ENCODE measurements around the gene NRAS.
"Not testable (repeated sequence)": the region's sequence is repeated elsewhere in the genome, so short reads cannot be mapped to it uniquely, and the experiment has no call there.

NRAS gene

GRCh38 chr1:114716304-114717170, at the start of gene NRAS:
TSS of gene NRAS (minus strand) at chr1:114716771. CDS start at chr1:114716160, 611 bp downstream.
- peak; percentile 93 to 94 for DNase-seq (ENCODE audit: low read depth in 2 of 2)

GRCh38 chr1:114764689-114765088, 48.1 kb upstream of the NRAS start:
- no peak for DNase-seq (ENCODE audit: low read depth in 2 of 2)

DNA sequence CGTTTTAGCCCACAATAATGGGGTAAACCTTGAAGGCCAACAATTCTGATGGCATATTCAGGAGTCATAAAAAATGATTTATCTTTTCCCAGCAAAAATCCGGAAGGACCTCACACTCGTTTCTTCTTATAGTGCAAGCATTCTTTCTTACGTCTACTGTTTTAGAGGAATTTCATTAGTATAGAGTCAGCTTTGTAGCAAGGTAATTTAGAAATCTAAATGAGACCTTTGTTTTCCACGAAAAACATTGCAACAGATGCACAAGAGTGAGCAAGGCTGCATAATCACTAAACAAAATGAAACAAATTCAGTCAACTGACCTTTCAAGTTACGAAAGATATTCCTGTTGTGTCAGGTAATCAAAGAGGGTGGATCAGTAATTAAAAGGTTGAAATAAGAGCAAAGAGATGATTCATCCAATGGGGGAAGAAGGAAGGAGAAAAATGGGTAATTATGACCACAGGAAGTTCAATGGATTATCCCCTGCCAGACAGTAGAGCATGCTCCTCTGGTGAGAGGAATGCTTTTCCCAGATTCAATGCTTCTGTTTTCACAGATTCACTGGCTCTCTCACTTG, 41.8 kb upstream of the NRAS start:
- no peak for DNase-seq (ENCODE audit: low read depth in 2 of 2)

DNA sequence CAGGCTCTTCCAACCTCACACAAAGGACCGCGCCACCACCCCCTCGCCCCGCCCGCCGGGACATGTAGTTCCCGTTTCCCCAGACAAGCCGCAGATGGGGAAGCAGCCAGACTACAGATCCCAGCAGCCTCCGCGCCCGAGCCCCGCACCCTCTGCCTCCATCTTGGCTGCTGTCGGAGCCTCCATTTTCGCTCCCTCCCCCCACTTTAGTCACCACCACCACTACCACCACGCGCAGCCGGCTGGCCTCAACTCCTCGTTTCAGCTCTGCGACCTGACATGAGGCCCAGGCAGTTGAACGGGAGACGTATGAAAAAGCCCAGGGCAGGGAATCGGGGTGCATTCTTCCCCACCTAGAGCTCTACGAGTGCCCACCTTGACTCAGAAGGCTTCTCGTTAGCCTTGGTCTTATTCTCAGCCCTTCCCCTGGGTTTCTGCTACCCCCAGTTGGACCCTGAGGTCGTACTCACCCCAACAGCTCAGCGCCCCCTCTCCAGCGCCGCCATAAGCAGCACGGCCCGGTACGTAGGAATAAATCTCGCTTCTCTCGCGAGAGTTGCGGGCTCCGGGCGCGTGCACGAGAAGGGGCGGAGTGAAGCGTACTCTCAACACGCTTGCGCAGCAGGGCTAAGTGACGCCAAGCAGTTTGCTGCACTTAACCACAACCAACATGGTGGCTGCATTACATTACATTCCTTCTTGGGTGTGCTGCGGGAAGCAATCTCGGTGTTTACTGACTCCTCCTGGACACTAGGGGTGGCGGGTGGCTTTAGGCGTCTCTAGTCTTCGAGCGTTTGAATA, 41.1 kb upstream of the NRAS start, which contains the start of gene CSDE1:
Gene CSDE1, minus strand, starts transcription at position 530 of the 801 bp plus-strand sequence. CDS start 18,094 bp downstream, outside the sequence.
- DNase-seq (ENCODE audit: low read depth in 2 of 2), result peak; percentile 95 to 97

- DNase-seq (ENCODE audit: low read depth in 2 of 2), result no peak
Measured at GRCh38 chr1:114756949-114757454, 40.4 kb upstream of the NRAS start.

- no peak for DNase-seq (ENCODE audit: low read depth in 2 of 2)
Measured at GRCh38 chr1:114756009-114756892, 39.7 kb upstream of the NRAS start.

DNA sequence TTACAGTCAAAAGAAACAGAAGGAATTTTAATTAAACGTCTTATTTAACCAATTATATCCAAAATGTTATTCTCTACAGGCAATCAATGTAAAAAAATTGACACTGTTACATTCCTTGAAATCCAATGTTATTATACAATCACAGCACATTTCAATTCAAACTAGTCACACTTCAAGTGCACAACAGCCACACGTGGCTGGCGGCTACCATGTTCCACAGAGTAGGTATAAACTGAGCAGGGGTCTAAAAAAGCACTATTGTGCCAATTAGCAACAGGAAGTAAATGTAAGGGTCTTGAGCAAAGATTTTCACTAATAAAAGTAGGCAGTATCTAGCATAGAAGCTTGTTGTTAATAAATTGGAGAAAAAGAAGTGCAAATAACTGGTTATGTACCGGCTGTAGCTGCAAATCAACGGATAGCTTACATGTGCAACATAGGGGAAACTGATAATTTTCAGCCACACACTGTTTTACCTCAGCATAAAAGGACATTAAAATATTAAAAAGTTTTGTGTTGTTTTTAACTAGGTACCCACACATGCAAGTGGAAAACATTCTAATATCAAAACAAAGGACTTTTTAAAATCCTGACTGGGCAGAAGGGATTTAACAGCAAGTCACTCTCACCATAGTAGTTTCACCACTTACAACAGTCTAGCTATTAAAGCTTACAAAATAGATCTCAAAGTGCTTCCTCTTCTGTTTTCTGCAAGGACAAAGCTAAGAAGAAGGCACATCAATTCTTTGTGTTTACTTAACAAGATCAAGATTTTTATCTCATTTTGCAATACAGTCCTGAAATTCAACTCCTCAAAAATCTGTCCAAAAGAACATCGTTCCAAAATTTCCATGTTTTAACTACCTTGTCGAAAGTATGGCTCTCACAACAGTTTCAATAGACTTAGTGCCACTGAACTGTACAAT, 38.7 kb upstream of the NRAS start:
- no peak for DNase-seq (ENCODE audit: low read depth in 2 of 2)

DNA sequence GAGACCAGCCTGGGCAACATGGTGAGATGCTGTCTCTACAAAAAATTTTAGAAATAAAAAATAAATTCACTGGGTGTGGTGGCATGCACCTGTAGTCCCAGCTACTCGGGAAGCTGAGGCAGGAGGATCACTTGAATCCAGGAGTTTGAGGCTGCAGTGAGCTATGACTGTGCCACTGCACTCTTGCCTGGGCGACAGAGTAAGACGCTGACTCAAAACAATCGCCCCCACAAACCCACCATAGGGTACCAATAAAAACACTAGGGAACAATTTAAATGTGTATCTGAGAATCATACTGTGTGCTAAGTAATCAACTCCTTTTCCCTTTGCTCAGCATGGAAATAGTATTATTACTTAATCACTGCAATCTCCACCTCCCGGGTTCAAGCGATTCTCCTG, 37.1 kb upstream of the NRAS start:
- not testable (repeated sequence) for DNase-seq (ENCODE audit: low read depth in 2 of 2)

DNA sequence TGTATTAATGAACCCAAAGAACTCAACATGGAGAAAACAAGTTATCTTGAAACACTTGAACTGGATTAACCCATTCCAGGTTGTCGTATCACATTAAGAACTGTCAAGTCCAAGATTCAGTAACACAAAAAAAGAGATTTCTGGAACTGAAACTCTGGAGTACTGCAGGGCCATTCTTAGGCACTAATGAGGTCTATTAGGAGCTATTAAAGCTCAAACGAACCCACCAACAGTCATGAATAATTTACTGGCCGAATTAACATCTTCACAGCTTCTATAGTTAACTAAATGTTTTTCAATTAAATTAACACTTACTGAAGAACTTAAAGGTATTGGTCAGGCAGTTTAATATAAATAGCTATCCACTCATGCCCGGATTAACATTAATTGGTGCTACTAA, 36.6 kb upstream of the NRAS start:
- no peak for DNase-seq (ENCODE audit: low read depth in 2 of 2)

- DNase-seq (ENCODE audit: low read depth in 2 of 2), result no peak
Measured at GRCh38 chr1:114750780-114751179, 34.2 kb upstream of the NRAS start.

- DNase-seq (ENCODE audit: low read depth in 2 of 2), result no peak
Measured at GRCh38 chr1:114749835-114750234, 33.3 kb upstream of the NRAS start.

- DNase-seq (ENCODE audit: low read depth in 2 of 2), result no peak
Measured at GRCh38 chr1:114746450-114747121, 30.0 kb upstream of the NRAS start.

GRCh38 chr1:114745291-114745690, 28.7 kb upstream of the NRAS start:
- DNase-seq (ENCODE audit: low read depth in 2 of 2), result no peak

- no peak for DNase-seq (ENCODE audit: low read depth in 2 of 2)
Measured at GRCh38 chr1:114741963-114742746, 25.6 kb upstream of the NRAS start.

DNA sequence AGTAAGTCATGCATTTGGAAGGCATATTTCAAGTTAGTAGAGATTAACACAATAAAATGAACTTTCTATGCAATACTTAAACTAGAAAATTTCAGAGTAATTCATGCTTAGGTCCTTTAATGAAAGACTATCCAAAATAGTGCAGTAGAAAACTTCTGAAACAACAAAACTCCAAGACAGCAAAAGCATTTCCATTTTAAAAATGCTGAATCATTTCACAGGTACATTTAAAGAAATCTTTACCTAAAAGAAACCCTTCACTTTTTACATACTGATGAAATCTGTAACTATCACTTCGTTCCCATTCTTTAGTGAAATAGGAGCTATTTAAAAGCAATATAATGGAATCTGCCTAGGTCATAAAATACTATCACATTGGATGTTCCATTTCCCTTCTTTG, 23.8 kb upstream of the NRAS start:
- no peak for DNase-seq (ENCODE audit: low read depth in 2 of 2)

DNA sequence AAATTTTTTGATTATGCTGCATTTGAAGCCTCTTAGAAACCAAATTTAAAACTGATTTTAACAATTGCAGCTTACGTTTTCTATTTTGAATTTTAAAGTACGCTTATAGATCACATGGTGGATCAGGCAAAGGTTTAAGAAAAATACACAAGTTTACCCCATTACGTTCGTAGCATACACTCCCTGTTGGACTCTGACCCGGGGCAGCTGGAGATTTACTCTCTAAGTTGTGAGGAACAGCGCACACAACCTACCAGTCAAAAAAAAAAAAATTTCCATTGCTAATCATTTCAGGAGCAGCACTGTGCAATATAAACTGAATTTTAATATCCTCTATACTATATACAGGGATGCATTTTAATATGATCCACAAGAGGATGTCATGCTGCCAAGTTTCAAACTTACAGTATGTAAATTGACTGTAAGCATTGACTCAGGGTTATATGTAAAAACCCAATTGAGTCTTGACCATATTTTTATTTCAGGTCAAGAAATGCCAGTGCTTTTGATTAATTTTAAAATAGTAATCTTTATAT, 20.8 kb upstream of the NRAS start:
- no peak for DNase-seq (ENCODE audit: low read depth in 2 of 2)

DNA sequence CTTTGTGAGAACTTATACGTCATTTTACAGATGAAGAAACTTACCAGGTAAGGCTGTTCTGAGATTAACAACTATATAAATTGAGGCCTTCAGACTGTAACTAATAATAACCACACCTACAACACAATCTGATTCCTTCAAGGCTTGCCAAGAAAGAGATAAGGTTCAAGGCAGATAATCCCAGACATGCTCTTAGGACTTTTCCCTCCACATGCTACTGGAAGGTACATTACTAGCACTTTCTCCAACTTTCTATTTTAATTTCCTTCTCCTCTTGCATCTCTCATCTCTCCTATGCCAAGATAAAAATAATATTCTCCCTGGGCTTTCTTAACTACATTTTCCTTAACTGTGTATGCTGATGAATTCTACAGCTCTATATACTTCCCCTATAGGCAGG, 18.9 kb upstream of the NRAS start:
- no peak for DNase-seq (ENCODE audit: low read depth in 2 of 2)

- DNase-seq (ENCODE audit: low read depth in 2 of 2), result no peak
Measured at GRCh38 chr1:114729782-114730181, 13.2 kb upstream of the NRAS start.

All from stimulated activated CD8-positive, alpha-beta memory T cell treated with anti-CD3 and anti-CD28 coated beads, Interleukin-2, amount 100 ng/mL, for 1 hour (primary cell).